K562 (cell line): ENCODE results near the gene THYN1.

ENCODE experiments used
- CTCF ChIP-seq, 3 experiments: IDR thresholded peaks in 2 of 3; conservative IDR thresholded peaks in 1 of 3; 2 replicates each; pipeline ENCODE4 v1.5.1; 2011 to 2012; ENCODE audit warnings: low read length in 3 of 3, mild to moderate bottlenecking in 3 of 3, control low read depth in 2 of 3, improper control_type of control experiment in 1 of 3, inconsistent platforms in 1 of 3, low read depth in 1 of 3, mixed read lengths in 1 of 3, moderate library complexity in 1 of 3; ENCODE audit not compliant: insufficient read depth in 2 of 3
- FOXM1 ChIP-seq, 2 experiments: fragments of 450-650 bp in 1 of 2; sonication (generic) in 1 of 2; formaldehyde crosslinking in 1 of 2; IDR thresholded peaks; 2 replicates each; pipeline versions ENCODE4 v1.6.1 to v1.9.0; 2017 to 2022; ENCODE audit warnings: low read depth in 2 of 2, mild to moderate bottlenecking in 2 of 2, missing genetic modification reagents in 1 of 2, moderate library complexity in 1 of 2
- HMGN3 ChIP-seq: IDR thresholded peaks from 2 replicates; pipeline ENCODE4 v1.6.1; 2011; ENCODE audit warnings: borderline replicate concordance, low read depth, mild to moderate bottlenecking, mixed read lengths, low read length; ENCODE audit not compliant: insufficient read length; ENCODE audit errors: extremely low read depth
- JUNB ChIP-seq: fragments of 450-650 bp; formaldehyde crosslinking; conservative IDR thresholded peaks from 2 replicates; pipeline ENCODE4 v1.4.0; 2020; ENCODE audit warnings: mild to moderate bottlenecking
- MAX ChIP-seq: sonication (generic); formaldehyde crosslinking; IDR thresholded peaks from 2 replicates; pipeline ENCODE4 v1.9.0; 2022; ENCODE audit warnings: mild to moderate bottlenecking, missing genetic modification reagents
- POLR2A ChIP-seq: fragments of 450-650 bp; conservative IDR thresholded peaks from 2 replicates; pipeline ENCODE4 v1.6.1; 2016
- WHSC1 ChIP-seq: IDR thresholded peaks from one replicate; pipeline ENCODE4 v1.6.1; 2012; ENCODE audit warnings: low read length, control low read depth, inconsistent platforms
- ZBTB11 ChIP-seq, 3 experiments: fragments of 200-800 bp in 1 of 3; fragments of 250-450 bp in 1 of 3; fragments of 450-650 bp in 1 of 3; sonication (Bioruptor Pico) in 1 of 3; sonication (Bioruptor generic) in 1 of 3; formaldehyde crosslinking in 1 of 3; IDR thresholded peaks; 2 replicates each; pipeline versions ENCODE4 v1.6.1 to v1.8.0; 2016 to 2022; ENCODE audit warnings: mild to moderate bottlenecking in 2 of 3, missing genetic modification characterization in 2 of 3, missing compliant biosample characterization in 1 of 3, moderate library complexity in 1 of 3
- ZNF274 ChIP-seq: IDR thresholded peaks from 2 replicates; pipeline ENCODE4 v1.6.1; 2011; ENCODE audit warnings: low read depth, mild to moderate bottlenecking, low read length, moderate library complexity, borderline replicate concordance
- ZNF282 ChIP-seq: sonication (generic); formaldehyde crosslinking; IDR thresholded peaks from 2 replicates; pipeline ENCODE4 v1.8.1; 2023; ENCODE audit warnings: missing genetic modification reagents

GRCh38 chr11:134260503-134260902 is 7.4 kb upstream of the THYN1 start:
- TF ChIP-seq MAX (CRISPR knock-in tag) (no peak), JUNB (CRISPR knock-in tag) (no peak), CTCF (IDR thresholded peaks at IDR 0.05 in 2 of 3, conservative IDR thresholded peaks at IDR 0.05 in 1 of 3; ENCODE audit: insufficient read depth in 2 of 3, low read depth in 1 of 3, low read length in 3 of 3) (no peak), ZNF282 (no peak), FOXM1 (IDR thresholded peaks at IDR 0.05; ENCODE audit: low read depth) (no peak), FOXM1 (CRISPR knock-in tag; IDR thresholded peaks at IDR 0.05; ENCODE audit: low read depth) (no peak), ZBTB11 (CRISPR knock-in tag; IDR thresholded peaks at IDR 0.05) (no peak), POLR2A (no peak), ZNF274 (no peak), WHSC1 (no peak), HMGN3 (no peak)
